Measurements from ENCODE around the gene CABLES2.

- TF ChIP-seq CTCF (IDR thresholded peaks at IDR 0.05) (no peak), JAZF1 (CRISPR knock-in tag; IDR thresholded peaks at IDR 0.05) (no peak), SP1 (CRISPR knock-in tag; conservative IDR thresholded peaks at IDR 0.05) (no peak), TP53 (CRISPR knock-in tag; IDR thresholded peaks at IDR 0.05) (no peak), ERG (CRISPR knock-in tag; IDR thresholded peaks at IDR 0.05) (no peak), ARID4B (CRISPR knock-in tag; IDR thresholded peaks at IDR 0.05; ENCODE audit: borderline replicate concordance) (no peak), NFE2L1 (CRISPR knock-in tag; IDR thresholded peaks at IDR 0.05) (no peak), NFYB (CRISPR knock-in tag; conservative IDR thresholded peaks at IDR 0.05; ENCODE audit: low read depth) (no peak)
- TF ChIP-seq, protein P1, sequence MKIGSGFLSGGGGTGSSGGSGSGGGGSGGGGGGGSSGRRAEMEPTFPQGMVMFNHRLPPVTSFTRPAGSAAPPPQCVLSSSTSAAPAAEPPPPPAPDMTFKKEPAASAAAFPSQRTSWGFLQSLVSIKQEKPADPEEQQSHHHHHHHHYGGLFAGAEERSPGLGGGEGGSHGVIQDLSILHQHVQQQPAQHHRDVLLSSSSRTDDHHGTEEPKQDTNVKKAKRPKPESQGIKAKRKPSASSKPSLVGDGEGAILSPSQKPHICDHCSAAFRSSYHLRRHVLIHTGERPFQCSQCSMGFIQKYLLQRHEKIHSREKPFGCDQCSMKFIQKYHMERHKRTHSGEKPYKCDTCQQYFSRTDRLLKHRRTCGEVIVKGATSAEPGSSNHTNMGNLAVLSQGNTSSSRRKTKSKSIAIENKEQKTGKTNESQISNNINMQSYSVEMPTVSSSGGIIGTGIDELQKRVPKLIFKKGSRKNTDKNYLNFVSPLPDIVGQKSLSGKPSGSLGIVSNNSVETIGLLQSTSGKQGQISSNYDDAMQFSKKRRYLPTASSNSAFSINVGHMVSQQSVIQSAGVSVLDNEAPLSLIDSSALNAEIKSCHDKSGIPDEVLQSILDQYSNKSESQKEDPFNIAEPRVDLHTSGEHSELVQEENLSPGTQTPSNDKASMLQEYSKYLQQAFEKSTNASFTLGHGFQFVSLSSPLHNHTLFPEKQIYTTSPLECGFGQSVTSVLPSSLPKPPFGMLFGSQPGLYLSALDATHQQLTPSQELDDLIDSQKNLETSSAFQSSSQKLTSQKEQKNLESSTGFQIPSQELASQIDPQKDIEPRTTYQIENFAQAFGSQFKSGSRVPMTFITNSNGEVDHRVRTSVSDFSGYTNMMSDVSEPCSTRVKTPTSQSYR (CRISPR knock-in tag; IDR thresholded peaks at IDR 0.05): no peak
- TF ChIP-seq, protein P2, sequence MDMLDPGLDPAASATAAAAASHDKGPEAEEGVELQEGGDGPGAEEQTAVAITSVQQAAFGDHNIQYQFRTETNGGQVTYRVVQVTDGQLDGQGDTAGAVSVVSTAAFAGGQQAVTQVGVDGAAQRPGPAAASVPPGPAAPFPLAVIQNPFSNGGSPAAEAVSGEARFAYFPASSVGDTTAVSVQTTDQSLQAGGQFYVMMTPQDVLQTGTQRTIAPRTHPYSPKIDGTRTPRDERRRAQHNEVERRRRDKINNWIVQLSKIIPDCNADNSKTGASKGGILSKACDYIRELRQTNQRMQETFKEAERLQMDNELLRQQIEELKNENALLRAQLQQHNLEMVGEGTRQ (CRISPR knock-in tag; IDR thresholded peaks at IDR 0.05): no peak
- TF ChIP-seq, protein P3, sequence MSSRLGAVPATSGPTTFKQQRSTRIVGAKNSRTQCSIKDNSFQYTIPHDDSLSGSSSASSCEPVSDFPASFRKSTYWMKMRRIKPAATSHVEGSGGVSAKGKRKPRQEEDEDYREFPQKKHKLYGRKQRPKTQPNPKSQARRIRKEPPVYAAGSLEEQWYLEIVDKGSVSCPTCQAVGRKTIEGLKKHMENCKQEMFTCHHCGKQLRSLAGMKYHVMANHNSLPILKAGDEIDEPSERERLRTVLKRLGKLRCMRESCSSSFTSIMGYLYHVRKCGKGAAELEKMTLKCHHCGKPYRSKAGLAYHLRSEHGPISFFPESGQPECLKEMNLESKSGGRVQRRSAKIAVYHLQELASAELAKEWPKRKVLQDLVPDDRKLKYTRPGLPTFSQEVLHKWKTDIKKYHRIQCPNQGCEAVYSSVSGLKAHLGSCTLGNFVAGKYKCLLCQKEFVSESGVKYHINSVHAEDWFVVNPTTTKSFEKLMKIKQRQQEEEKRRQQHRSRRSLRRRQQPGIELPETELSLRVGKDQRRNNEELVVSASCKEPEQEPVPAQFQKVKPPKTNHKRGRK (CRISPR knock-in tag; IDR thresholded peaks at IDR 0.05; ENCODE audit: borderline replicate concordance): no peak
- TF ChIP-seq, protein P4, sequence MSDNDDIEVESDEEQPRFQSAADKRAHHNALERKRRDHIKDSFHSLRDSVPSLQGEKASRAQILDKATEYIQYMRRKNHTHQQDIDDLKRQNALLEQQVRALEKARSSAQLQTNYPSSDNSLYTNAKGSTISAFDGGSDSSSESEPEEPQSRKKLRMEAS (CRISPR knock-in tag; IDR thresholded peaks at IDR 0.05): no peak
Observed at GRCh38 chr20:62411479-62412193, 4.6 kb upstream of the CABLES2 start.
